GM21786 (cell line): ENCODE data around the gene FAM174C.
A peak's percentile ranks its signal among the peaks of the same experiment; 100 is the strongest.

Source experiments
- ATAC-seq: cut with Tn5 transposase; IDR thresholded peaks from one replicate; pipeline ENCODE4 v1.9.1; 2021; ENCODE audit not compliant: unreplicated experiment

The FAM174C gene

GRCh38 chr19:1275260-1275975 is at the start of gene FAM174C:
TSS of gene FAM174C (plus strand) at chr19:1275530. CDS start at chr19:1275550, 20 bp downstream.
- peak; percentile 70 for ATAC-seq

- no peak for ATAC-seq
Measured at GRCh38 chr19:1226227-1226518, 49.2 kb upstream of the FAM174C start.

GRCh38 chr19:1226522-1227303 is 48.6 kb upstream of the FAM174C start:
- no peak for ATAC-seq

- no peak for ATAC-seq
Measured at GRCh38 chr19:1227304-1228054, 47.9 kb upstream of the FAM174C start.

GRCh38 chr19:1228161-1228957 is 47.0 kb upstream of the FAM174C start:
- no peak for ATAC-seq

- ATAC-seq: no peak
Measured at GRCh38 chr19:1229056-1229923, 46.0 kb upstream of the FAM174C start.

- no peak for ATAC-seq
Measured at GRCh38 chr19:1229924-1230782, 45.2 kb upstream of the FAM174C start.

DNA sequence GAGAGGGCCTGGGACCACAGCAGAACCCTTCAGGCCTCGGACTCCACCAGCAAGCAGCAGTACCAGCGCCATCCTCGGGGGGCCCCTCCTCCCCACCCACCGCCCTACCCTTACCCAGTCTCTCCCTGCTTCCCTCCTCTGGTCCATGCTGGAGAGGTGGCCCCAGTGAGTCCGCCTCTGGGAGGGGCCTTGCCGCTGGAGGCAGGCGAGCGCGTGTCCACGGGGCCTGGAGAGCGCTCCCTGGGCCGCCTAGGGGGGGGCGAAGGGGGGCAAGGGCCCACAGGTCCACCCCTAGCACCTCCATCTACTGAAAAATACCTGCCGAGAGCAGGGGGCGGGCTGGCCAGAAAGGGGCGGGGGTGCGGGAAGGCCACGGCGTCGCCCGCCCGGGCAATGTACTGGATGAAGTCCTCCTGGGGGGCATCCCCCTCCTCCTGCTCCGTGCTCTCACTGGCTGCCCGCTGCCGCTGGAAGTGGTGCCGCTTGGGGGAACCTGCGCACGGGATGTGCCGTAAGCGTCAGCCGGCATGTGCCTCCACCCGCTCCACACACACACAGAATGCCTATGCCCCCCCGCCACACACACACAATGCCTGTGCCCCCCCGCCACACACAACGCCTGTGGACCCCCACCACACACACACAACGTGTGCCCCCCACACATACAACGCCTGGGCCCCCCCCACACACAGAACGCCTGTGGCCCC is 44.4 kb upstream of the FAM174C start:
- ATAC-seq: no peak

DNA sequence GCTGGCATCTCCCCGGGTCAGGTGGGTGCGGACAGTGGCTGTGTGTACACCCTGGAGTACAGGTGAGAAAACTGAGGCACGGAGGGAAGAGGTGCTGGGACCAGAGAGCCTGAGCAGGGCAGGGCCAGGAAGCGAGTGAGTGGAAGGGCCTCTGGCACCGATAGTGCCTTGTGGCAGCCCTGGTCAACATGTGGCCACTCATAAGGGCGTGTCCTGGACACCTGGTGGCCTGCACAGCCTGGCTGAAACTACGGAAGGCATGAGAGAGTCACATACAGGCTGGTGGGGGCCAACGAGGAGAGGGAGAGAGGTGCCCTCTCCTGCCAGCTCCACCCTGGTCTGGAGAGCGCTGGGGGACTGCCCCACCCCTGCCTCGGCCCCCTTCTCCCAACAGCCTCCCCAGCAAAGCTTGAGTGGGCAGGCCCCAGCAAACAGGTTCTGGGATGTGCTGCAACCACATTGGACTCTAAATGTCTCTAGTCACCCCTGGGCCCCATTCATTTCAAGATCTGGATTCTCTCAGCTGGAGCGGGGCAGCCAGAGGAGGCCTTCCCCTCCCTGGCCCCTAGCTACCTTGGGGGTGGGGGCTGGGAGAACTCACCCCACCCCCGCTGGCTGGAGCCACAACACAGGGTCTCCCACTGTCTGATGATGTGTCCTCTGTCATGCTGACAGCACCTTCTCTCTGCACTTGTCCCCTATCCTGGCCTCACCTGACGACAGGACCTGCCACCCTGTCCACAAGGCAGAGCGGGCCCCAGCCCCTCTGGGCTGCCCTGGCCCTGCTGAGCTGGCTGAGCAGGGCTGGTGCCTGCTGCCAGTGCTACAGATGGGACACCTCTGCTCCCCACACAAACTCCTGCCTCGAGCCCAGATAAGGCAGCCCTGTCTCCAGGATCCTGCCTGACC is 43.3 kb upstream of the FAM174C start:
- no peak for ATAC-seq

DNA sequence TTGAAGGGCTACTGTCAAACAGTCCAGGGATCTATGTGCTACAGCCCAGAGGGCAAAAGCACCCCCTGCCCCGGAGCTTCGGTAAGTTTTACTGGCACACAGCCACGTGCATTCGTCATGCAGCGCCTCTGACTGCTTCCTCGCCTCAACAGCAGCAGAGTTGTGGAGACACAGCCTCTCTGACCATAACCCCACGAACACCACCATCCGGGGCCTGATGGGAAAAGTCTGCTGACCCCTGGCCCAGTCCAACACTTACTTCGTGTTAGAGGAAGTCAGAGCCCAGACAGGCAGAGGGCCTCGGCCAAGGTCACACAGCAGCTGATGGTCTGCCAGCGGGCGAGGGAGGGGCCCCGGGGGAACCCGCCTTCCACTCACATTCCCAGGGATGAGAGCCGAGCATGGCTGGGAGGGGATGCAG is 42.7 kb upstream of the FAM174C start:
- ATAC-seq: no peak

- ATAC-seq: no peak
Measured at GRCh38 chr19:1233115-1233667, 42.1 kb upstream of the FAM174C start.

- ATAC-seq: no peak
Measured at GRCh38 chr19:1234051-1234954, 41.0 kb upstream of the FAM174C start.

GRCh38 chr19:1234955-1235380 is 40.4 kb upstream of the FAM174C start:
- no peak for ATAC-seq

- ATAC-seq: no peak
Measured at GRCh38 chr19:1235625-1236538, 39.4 kb upstream of the FAM174C start.

DNA sequence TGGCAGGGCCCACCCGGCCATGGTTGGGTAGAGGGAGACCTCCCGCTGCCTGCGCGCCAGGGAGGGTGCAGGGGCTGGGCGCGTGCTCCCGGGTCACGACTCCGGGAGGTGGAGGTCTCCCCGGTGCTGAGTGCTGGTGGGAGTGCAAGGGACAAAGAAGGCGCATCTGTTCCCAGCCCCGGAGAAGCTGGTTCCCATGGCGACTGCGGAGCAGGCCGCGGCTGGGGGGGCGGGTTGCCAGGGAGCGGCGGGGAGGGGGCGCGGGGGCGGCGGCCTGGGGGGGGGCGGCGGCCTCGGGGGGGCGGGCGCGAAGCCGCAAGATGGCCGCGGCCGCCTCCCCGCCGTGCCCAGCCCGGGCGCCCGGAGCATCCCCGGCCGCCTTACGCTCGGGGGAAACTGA is 38.8 kb upstream of the FAM174C start:
- ATAC-seq: no peak
